ENCODE data around the gene CAMK1D.

The CAMK1D gene

GRCh38 chr10:12774204-12774894 lies 425.0 kb downstream of the CAMK1D start:
- no peak for DNase-seq

DNA sequence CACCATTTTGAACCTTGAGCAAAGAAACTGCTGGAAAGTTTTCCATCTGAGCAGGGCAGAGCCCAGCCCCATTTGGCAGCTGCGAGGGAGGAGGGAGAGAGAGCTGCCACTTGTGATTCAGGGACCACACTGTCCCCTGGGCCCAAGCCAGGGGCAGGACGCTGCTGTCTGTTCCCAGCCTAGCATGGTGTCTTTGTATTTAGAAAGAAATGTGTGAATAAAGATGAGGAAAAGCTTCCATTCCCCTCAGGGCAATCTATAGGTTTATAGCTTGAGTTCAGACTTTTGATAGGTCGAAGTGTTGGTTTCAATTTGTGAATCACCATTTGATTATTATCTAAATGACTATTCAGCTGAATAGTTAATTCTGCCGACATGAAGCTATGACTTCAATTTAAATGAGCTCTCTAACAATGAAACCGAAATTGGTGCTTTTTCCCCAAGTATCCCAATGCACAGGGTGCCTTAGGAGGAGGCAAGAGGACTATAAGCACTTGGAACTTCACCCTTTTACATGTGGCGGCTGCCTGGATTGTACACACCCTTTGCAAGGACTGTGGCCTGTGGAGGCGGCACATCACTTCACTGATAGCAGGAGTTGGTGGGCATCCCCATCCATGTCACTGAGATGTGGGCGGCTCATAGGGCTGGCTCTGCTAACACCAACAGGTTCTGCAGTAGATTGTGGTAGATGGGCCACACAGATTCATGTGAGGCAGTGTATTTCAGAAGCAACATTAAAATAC lies 428.7 kb downstream of the CAMK1D start:
- no peak for DNase-seq

- DNase-seq = no peak
Observed at GRCh38 chr10:12780634-12781601, 431.6 kb downstream of the CAMK1D start.

GRCh38 chr10:12781976-12782375 lies 432.6 kb downstream of the CAMK1D start:
- no peak for DNase-seq

GRCh38 chr10:12782537-12782936 lies 433.2 kb downstream of the CAMK1D start:
- no peak for DNase-seq

DNA sequence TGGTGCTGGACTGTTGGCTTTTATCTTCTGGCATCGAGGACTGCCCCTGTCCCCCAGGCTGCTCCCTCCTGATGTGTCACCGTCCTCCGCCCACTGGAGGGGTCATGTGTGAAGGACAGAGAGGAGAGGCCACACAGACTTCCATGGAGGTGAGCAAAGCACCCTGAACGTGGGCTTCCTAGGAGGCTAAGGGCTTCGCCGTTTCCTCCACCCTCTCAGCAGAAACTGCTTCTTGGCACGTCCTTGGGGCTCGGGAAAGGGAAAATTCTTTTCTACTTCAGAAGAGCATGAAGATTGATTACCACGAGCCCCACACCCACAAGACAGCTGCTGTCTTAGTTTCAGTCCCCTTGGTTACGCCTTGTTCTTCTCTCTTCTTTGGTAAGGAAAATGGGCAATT lies 433.9 kb downstream of the CAMK1D start:
- no peak for DNase-seq

- DNase-seq = no peak
Observed at GRCh38 chr10:12784646-12785045, 435.3 kb downstream of the CAMK1D start.

DNA sequence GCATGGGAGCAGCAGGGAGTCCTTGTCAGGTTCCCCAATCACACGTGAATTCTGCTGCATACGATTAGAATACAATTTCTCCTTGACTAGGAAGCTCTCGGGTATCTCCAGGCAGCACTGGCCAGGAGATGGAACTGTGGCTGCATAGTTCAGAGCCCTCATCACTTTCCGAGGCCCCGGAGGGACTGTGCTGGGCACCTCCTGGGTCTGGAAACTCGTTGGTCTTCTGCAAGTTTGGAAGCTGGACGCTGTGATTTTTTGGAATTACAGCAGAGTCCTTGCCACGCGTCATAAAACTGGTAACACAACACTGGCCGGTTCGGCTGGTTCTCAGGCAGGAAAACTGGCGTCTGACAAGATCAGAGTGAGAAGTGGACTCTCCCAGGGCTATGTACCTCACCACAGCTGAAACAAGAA lies 436.1 kb downstream of the CAMK1D start:
- DNase-seq = no peak

DNA sequence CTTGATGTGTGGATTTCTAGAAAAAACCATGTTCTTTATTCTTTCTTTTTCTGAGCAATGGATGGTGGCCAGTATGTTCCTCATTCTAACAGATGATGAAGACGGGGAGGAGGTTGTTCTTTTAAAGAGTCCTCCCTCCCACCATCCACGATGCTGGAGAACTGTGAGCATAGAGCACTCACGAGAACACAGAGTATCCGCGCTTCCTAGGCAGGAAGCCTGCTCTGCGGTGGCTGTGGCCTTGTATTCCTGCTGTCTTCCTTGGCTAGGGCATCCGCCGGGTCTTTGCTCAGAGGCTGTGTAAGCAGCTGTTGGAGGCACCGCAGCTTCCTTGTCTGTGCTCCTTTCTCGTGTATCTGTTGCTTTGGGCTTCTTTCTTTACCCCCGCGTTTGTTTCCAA lies 437.9 kb downstream of the CAMK1D start:
- no peak for DNase-seq

GRCh38 chr10:12788277-12788676 lies 438.9 kb downstream of the CAMK1D start:
- DNase-seq = no peak

DNA sequence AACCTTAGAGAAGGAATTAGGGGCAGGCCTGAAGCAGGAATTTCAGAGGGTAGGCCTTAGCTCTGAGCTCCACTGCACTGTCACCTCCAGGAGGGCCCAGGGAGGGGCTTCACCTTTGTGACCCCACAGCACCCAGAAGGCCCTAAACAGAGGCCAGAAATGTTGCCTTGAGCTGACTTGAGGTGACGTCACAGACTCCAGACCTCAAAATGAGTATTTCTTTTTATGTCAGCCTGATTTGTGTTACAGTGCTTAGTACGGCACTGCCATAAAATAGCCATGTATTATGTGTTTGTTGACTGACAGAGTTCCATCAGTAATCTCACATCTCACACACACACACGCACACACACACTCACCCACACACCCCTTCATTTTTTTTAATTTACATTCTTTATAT lies 440.9 kb downstream of the CAMK1D start:
- DNase-seq = no peak

DNA sequence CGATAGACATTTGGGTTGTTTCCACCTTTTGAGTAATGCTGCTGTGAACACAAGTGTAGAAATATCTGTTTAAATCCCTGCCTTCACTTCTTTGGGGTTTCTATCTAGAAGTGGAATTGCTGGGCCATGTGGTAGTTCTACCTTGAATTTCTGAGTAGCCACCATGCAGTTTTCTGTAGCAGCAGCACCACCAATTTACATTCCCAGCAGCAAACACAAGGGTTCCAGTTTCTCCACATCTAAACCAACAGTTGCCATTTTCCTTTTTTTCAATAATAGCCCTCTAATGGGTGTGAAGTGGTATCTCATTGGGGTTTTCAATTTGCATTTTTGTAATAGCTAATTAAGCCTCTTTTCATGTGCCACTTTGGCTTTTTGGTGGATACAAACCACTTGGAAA lies 442.4 kb downstream of the CAMK1D start:
- DNase-seq = no peak

GRCh38 chr10:12792889-12793556 lies 443.7 kb downstream of the CAMK1D start:
- no peak for DNase-seq

GRCh38 chr10:12795315-12796110 lies 446.2 kb downstream of the CAMK1D start:
- DNase-seq = no peak

DNA sequence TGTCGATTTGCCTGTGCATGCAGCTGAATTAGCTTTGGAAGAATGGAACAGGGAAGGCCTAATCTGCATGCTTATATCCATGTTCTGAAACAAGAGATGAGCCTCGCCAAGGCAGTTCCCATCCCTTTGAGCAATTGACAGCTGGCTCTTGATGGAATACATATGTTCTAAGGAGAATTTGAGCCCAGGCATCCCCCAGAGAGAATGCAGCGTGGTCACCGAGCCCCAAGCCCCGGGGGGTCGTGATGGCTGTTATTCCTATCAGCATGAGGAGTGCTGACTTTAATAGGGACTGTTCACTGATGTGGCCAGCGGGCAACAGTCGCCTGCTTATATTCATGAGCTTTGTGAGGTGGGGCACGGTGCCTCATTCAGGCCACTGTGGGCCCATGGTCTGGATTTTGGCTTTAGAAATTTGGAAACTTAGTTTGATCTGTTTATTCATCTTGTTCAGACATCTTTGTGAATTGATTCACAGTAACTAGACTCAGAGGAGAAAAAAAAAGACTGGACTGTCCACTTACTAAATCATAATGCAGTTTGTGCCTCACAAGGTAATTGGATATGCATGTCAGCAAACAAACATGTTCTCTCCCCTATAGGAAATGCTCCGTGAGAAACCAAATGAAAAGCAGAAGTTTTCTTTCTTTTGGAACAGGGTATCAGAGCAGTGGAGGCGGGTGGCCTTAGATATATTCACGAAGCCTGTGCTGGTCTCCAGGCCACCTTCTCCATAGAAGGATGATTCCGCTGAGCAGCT lies 447.2 kb downstream of the CAMK1D start:
- DNase-seq = no peak

GRCh38 chr10:12797471-12798262 lies 448.3 kb downstream of the CAMK1D start:
- no peak for DNase-seq

DNA sequence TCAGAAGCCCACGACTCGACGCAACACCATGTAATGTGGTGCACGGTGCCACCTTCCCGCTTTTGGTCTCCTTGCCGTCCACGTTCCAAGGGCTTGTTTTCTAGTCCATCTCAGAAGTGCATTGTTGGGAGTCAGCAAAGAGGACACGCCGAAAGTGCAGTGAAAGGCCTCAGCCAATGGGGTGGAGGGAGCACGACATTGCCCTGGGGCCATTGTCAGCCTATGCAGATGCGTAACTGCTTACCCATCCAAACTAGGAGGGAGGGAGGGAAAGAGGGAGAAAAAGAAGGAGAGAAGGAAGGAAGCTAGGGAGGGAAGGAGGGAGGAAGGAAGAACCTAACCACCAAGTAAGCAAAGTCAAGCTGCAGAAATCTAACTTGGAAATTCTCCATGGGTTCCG lies 449.8 kb downstream of the CAMK1D start:
- no peak for DNase-seq

- no peak for DNase-seq
Observed at GRCh38 chr10:12799714-12800113, 450.4 kb downstream of the CAMK1D start.

- DNase-seq = no peak
Observed at GRCh38 chr10:12800302-12800701, 451.0 kb downstream of the CAMK1D start.

Measured in NCI-H510A treated with DMSO at 0.1 percent for 48 hours (cell line).